Measurements from ENCODE around the gene PRSS8.

PRSS8 gene

DNA sequence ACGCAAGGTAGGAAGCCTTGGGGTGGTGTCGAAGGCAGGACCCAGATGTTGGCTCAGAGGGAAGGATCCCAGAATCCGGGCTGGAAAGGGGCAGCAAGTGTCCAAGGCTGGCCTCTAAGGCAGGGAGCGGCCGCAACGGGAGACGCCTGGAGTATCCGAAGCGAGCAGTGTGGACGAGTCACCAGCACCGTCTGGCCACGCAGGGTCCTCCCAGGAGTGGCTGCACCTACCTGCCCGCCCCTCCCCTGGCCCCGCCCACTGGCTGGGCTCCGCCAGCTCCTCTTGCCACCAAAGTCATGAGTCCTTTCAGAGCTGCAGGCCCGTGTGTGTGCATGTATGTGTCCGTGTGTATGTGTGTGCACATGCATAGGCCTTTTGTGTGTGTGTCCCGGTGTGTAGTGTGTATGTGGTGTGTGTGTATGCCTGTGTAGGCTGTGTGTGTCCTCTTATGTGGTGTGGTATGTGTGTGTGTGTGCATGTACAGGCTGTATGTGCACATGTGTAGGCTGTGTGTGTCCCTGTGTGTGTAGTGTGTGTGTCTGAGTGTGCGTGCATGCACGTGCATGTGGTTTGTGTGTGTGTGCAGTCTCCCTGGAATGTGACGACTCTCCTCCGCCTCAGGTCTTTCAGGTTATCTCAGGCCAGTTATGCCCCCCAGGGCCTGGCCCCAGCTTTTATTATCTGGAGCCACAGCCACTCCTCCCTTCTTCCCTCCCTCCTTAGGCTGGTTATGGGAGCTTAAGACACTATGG lies at the start of gene PRSS8:
TSS of gene PRSS8 (minus strand) at position 193 of the 752 bp plus-strand sequence. CDS start 229 bp downstream, outside the sequence.
- TF ChIP-seq, protein P1, sequence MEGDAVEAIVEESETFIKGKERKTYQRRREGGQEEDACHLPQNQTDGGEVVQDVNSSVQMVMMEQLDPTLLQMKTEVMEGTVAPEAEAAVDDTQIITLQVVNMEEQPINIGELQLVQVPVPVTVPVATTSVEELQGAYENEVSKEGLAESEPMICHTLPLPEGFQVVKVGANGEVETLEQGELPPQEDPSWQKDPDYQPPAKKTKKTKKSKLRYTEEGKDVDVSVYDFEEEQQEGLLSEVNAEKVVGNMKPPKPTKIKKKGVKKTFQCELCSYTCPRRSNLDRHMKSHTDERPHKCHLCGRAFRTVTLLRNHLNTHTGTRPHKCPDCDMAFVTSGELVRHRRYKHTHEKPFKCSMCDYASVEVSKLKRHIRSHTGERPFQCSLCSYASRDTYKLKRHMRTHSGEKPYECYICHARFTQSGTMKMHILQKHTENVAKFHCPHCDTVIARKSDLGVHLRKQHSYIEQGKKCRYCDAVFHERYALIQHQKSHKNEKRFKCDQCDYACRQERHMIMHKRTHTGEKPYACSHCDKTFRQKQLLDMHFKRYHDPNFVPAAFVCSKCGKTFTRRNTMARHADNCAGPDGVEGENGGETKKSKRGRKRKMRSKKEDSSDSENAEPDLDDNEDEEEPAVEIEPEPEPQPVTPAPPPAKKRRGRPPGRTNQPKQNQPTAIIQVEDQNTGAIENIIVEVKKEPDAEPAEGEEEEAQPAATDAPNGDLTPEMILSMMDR (IDR thresholded peaks at IDR 0.05; ENCODE audit: low read depth, low read length): no peak
- DNase-seq (ENCODE audit: low read depth in 2 of 2): no peak
- H3K4me3 ChIP-seq (replicated peaks in 1 of 2; ENCODE audit: low read depth in 2 of 2, low read length in 2 of 2): no peak within 1 kb of the TSS

DNA sequence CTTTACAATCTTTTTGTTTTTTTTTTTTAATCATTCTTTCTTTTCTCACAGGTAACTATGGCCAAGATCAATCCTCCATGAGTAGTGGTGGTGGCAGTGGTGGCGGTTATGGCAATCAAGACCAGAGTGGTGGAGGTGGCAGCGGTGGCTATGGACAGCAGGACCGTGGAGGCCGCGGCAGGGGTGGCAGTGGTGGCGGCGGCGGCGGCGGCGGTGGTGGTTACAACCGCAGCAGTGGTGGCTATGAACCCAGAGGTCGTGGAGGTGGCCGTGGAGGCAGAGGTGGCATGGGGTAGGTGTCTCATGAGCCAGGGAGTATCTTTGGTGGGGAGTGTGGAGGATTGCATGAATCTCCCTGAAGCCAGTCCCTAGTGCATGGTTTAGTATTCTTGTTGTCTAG lies 49.4 kb upstream of the PRSS8 start:
- TF ChIP-seq, protein P1 (IDR thresholded peaks at IDR 0.05; ENCODE audit: low read depth, low read length): no peak
- H3K4me3 ChIP-seq (replicated peaks in 1 of 2; ENCODE audit: low read depth in 2 of 2, low read length in 2 of 2): no peak overlapping the region
- no peak for DNase-seq (ENCODE audit: low read depth in 2 of 2)

DNA sequence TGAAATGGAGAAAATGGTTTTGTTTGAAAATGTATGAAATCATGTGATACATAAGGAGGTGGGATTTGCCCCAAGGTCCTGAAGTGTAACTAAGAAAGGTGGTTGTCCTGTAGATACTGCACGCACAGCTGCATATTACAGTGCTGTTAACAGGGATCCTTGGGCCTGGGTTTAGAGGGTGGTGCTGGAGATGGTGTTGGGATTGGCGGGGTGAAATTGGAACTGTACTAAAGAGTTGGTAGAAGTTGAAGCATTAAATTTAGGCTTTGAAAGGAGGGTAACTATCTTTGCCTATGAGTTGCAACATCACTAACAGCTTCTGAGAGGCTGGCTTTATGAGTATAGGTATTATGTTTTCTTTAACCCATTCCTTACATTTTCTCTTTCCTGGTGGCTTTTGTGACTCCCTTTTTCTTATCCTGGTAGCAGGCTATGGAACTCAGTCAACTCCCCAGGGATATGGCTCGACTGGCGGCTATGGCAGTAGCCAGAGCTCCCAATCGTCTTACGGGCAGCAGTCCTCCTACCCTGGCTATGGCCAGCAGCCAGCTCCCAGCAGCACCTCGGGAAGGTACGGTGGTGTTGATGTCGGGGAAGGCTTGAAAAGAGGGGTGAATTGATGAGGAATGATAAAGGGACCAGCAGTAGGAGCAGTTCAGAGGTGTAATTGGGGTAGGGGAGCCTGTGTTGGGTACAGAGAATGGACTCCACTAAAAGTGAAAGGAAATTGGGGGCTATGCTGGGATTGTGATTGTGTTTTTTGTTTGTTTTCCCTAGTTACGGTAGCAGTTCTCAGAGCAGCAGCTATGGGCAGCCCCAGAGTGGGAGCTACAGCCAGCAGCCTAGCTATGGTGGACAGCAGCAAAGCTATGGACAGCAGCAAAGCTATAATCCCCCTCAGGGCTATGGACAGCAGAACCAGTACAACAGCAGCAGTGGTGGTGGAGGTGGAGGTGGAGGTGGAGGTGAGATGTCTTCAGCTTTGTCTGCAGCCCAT lies 48.2 kb upstream of the PRSS8 start:
- DNase-seq (ENCODE audit: low read depth in 2 of 2): no peak
- TF ChIP-seq, protein P1 (IDR thresholded peaks at IDR 0.05; ENCODE audit: low read depth, low read length): no peak
- peak overlapping the region in 1 of 2 donors; percentile 10 for H3K4me3 ChIP-seq (replicated peaks in 1 of 2; ENCODE audit: low read depth in 2 of 2, low read length in 2 of 2)

DNA sequence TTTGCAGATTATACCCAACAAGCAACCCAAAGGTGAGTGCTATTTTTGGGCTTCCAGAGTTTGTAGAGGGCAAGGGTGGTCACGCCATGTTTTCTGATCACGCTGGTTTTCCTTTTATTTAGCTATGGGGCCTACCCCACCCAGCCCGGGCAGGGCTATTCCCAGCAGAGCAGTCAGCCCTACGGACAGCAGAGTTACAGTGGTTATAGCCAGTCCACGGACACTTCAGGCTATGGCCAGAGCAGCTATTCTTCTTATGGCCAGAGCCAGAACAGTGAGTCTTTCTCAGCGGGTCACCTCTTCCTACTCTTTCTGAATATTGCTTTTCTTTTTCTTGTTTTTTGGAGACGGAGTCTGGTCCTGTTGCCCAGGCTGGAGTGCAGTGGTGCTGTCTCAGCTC lies 46.9 kb upstream of the PRSS8 start:
- TF ChIP-seq, protein P1 (IDR thresholded peaks at IDR 0.05; ENCODE audit: low read depth, low read length): no peak
- H3K4me3 ChIP-seq (replicated peaks in 1 of 2; ENCODE audit: low read depth in 2 of 2, low read length in 2 of 2): peak overlapping the region; percentile 91 to 92
- DNase-seq (ENCODE audit: low read depth in 2 of 2): no peak

DNA sequence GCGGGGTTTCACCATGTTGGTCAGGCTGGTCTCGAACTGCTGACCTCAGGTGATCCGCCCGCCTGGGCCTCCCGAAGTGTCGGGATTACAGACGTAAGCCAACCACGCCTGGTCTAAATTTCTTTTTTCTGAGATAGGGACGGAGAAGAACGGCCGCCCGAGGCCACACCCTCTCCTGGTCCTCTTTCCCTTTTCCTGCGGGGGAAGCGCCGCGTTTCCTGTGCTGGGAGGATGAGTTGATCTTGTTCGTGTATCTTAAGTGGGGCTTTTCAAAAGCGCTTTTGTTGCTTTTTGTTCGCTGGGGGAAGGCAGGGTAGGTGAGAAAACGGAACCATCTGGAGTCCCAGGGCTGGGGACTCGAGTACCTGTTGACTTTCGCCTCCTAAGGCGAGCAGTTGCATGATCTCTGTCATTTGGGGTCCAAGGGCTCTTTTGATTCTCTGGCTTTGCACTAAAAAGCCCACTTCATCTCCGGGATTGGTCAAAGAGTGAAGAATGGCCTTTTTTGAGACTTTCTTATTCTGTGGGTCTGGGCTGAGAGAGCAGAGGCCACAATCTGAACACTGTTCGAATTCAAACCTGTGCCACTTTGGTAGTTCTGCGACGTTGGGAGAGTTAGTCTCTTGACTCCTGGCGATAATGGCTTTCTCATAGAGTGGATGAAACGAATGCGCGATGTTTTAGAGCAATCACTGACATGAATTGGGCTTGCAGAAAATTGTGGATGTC lies 45.7 kb upstream of the PRSS8 start:
- TF ChIP-seq, protein P1 (IDR thresholded peaks at IDR 0.05; ENCODE audit: low read depth, low read length): no peak
- H3K4me3 ChIP-seq (replicated peaks in 1 of 2; ENCODE audit: low read depth in 2 of 2, low read length in 2 of 2): peak overlapping the region; percentile 91 to 92
- peak; percentile 37 to 58 for DNase-seq (ENCODE audit: low read depth in 2 of 2)

DNA sequence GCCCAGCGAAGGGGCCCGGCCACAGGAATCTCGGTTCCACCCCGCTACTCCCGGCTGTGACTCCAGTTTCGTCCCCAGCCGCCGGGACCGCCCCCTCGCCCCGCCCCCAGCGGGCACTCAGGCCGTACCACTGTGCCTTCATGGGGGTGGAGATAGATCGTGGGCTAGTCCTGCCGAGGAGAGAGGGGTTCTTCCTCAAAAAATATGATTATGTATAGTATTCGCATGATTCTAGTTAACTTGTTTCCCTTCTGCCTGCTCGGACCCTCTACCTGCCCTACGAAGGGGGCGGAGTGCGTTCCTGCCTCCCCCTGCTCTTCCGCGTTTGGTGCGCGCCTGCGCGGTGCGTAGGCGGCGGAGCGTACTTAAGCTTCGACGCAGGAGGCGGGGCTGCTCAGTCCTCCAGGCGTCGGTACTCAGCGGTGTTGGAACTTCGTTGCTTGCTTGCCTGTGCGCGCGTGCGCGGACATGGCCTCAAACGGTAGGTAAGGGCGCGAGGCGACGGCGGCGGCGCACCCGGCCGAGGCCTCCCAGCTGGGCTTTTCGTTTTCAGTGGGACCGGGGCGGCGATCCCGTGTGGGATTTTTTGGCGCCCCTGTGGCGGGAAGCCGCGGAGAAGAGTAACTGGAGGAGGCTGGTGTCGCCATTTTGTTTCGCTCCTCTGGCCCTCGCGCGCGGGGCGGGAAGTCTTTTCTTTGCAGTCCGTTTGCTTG lies 44.4 kb upstream of the PRSS8 start, which contains the start of gene FUS:
TSS of gene FUS (plus strand) at position 393 of the 713 bp plus-strand sequence. CDS start at position 469, 76 bp downstream.
- TF ChIP-seq, protein P1 (IDR thresholded peaks at IDR 0.05; ENCODE audit: low read depth, low read length): no peak
- peak within 1 kb of the TSS; percentile 91 to 92 for H3K4me3 ChIP-seq (replicated peaks in 1 of 2; ENCODE audit: low read depth in 2 of 2, low read length in 2 of 2)

More for the DNA sequence above, 44.4 kb upstream of the PRSS8 start, which contains the start of gene FUS:
- DNase-seq (ENCODE audit: low read depth in 2 of 2): peak; percentile 93 to 94
